ENCODE data around the gene PRKAR1B.

PRKAR1B gene

DNA sequence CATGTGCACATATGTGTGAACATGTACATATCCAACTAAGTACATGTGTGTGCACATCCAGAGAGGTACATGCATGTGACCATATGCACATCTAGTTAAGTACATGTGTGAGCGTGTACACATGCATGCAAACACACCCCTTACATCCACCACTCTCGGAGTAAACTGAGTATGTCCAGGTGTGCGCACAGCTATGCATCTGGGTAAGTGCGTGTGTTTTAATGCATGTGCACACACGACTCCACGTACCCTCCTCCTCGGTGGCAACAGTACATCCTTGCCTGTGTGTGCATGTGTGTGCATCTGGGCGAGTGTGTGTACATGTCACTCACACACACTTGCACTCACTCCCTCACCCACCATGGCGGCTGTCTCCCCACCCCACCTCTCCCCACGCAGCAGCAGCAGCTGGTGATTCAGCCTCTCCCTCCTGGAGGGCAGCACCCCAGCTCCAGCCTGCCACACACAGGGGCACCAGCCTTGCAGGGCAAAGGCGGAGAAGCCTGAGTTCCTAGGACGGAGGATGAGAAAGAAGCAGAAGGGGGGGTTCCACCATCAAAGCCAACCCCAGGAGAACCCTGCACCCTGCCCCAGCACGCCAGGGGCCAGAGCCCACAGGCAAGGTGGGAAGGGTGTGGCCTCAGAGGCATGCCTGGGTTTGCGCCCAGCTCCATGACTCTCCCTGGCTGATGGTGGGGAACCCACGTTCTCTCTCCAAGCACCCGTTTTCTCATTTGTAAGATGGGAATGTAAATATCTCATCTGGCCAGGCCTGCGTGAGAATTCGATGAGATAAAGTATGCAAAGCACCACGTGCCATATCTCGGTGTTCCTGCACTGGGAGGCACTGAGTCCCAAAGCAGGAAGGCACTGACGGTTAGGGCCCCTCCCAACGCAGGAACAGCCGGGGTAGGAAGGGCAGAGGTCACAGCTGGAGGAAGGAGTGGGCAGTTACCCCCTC, 28.3 kb downstream of the PRKAR1B start:
- DNase-seq (ENCODE audit: low read depth in 2 of 2, low spot score in 1 of 2) = no peak

GRCh38 chr7:696812-697551, 30.1 kb downstream of the PRKAR1B start:
- DNase-seq (ENCODE audit: low read depth in 2 of 2, low spot score in 1 of 2) = no peak

GRCh38 chr7:696426-696811, 30.7 kb downstream of the PRKAR1B start:
- no peak for DNase-seq (ENCODE audit: low read depth in 2 of 2, low spot score in 1 of 2)

DNA sequence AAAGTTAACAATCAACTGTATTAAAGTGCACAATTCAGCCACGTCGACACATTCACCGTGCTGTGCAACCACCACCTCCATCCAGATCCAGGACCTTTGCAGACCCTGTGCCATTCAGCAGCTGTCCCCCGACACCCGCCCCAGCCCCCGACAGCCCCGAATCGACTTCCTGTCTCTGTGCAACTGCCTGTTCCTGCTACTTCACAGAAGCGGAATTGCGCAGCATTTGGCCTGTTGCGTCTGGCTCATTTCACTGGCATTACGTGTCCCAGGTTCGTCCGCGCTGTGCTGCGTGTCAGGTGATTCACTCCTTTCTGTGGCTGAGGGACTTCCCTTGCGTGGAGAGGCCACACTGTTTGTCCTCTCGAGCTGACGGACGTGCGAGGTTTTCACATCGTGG, 33.8 kb downstream of the PRKAR1B start:
- no peak for DNase-seq (ENCODE audit: low read depth in 2 of 2, low spot score in 1 of 2)

DNA sequence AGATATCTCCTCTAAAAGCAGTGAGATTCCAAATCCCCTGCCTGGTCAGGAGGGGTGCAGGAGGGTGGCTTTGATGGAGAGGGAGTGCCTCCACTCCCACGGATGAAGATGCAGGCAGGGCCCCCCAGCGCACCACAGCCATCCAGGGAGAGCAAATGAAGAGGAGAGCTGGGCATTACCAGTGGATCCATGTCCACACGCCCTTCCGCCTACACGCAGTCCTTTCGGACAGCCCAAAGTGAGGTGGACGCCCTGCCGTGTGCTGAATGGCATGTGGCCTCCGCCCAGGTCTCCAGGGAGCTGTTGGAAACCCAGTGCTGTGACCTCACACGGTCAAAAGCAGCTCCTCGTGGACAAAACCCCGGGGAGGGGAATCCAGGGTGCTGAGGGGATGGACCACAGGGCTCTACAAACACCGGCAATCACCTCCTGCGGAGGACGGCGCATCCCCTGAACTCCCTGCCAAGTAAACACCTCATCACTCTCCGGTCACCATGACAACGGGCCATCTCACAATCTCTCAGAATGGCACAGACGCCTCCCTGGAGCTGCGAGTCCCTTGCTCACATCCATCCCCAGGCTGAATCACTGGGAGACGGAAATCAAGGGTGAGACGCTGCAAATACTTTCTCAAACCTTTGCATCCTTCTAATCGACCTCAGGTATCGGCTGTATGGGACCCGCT, 35.6 kb downstream of the PRKAR1B start:
- no peak for DNase-seq (ENCODE audit: low read depth in 2 of 2, low spot score in 1 of 2)

- no peak for DNase-seq (ENCODE audit: low read depth in 2 of 2, low spot score in 1 of 2)
Measured at GRCh38 chr7:690478-691360, 36.4 kb downstream of the PRKAR1B start.

DNA sequence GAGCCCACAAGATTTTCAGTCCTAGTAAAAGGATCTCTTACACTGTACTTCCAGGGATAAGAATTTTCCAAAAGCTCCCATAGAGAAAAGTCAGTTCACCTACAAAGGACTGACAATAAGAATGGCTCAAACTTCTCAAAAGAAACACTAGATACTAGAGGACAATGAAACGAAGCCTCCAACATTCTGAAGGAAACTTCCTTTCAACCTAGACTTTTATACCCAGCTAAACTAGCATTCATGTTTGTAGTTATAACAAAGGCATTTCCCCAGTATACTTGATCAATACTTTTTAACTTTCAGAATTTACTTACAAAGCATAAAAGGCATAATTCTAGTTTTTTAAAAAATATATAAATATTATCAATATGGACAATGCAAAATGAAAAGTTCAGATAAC, 41.5 kb downstream of the PRKAR1B start:
- no peak for DNase-seq (ENCODE audit: low read depth in 2 of 2, low spot score in 1 of 2)

DNA sequence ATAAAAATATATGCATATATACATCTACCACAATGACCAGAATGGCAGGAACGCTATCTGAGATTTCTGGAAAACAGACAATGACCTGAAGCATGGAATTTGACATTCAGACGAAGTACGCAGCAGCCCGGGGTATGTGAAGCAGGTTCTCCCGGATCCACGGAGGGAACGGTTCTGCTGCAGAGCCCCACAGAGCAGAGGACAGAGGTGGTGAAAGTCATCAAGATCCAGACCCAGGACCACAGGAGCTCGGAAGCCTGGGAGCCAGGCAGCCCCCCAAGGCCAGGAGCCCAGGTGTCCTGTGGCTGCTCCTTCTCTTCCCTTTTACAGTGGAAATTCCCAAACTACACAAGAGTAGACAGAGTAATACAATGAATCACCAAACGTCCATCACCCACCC, 42.7 kb downstream of the PRKAR1B start:
- DNase-seq (ENCODE audit: low read depth in 2 of 2, low spot score in 1 of 2) = no peak

- no peak for DNase-seq (ENCODE audit: low read depth in 2 of 2, low spot score in 1 of 2)
Measured at GRCh38 chr7:683526-684205, 43.4 kb downstream of the PRKAR1B start.

GRCh38 chr7:682810-683209, 44.3 kb downstream of the PRKAR1B start:
- DNase-seq (ENCODE audit: low read depth in 2 of 2, low spot score in 1 of 2) = no peak

DNA sequence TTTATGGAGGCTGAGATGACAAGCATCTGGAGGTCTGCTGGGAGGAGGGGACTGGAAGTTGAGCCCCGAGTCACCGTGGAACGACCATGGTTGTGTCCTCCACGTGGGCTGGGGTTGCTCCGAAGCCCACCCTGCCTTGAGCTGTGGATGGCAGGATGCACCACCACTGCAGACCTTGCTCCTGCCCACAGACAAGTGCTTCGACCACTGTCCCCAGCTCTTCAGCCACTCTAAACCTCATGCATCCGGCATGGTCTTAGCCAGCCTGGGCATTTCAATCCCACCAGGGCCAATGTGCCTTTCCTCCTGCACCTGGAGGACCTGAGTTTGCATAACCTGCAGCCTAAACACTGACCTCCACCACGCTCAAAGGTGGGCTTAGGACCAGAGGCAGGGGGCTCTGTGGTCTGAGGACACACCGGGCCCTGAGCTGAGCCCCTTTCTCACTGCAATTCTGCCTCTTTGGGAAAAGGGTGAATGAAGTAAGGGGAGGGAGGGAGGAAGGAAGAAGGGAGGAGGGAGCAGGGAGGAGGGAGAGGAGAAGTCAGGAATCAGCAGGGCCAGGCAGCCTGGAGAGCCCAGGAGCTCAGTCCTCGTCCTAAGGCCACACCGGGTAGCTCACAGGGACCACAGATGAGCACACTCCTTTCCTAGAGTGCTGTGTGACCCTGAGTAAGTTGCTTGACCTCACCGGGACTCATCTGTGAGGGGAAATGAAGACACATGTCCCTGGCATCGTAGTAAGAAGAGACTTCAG, 45.4 kb downstream of the PRKAR1B start:
- DNase-seq (ENCODE audit: low read depth in 2 of 2, low spot score in 1 of 2) = no peak

GRCh38 chr7:680411-681127, 46.5 kb downstream of the PRKAR1B start:
- DNase-seq (ENCODE audit: low read depth in 2 of 2, low spot score in 1 of 2) = no peak

DNA sequence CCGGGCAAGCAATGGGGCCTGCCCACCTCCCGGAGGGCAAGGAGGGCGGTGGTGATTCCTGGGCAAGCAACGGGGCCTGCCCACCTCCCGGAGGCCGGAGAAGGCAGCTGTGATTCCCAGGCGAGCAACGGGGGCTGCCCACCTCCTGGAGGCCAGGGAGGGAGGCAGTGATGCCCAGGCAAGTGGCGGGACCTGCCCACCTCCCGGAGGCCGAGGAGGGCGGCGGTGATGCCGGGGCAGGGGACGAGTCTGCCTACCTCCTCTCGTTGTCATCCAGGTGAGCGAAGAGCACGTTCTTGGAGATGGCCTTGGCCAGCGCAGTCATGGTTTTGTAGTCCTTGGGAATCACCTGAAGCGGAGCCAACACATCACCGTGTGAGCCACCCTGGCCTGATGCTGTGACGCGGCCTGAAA, 50.1 kb downstream of the PRKAR1B start:
- no peak for DNase-seq (ENCODE audit: low read depth in 2 of 2, low spot score in 1 of 2)

DNA sequence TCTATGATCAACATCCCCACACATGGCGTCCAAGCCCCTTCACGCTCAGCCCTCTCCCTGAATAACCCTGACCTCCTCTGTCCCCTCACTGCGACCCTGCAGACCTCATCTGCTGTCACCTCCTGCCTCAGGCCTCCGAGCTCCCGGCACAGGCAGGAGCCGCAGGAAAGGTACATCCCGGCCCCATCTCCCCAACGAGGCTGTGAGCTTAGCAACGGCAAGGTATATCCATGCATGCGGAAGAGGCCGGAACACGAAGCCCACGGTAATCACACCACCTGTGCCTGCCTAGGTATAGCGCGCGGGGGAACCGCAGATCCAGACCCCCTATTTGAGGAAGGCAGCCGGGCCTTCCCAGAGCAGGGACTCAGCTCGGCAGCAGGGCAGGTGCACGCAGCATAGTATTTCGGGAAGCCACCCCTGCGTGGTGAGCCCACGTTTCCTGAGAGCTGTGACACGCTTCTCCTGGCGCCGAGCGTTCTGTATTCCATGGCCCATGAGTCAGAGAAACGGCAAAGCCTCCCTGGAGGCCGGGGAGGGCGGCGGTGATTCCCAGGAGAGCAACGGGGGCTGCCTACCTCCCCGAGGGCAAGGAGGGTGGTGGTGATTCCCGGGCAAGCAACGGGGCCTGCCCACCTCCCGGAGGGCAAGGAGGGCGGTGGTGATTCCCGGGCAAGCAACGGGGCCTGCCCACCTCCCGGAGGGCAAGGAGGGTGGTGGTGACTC, 50.7 kb downstream of the PRKAR1B start:
- DNase-seq (ENCODE audit: low read depth in 2 of 2, low spot score in 1 of 2) = no peak

- no peak for DNase-seq (ENCODE audit: low read depth in 2 of 2, low spot score in 1 of 2)
Measured at GRCh38 chr7:674454-675410, 52.3 kb downstream of the PRKAR1B start.

- no peak for DNase-seq (ENCODE audit: low read depth in 2 of 2, low spot score in 1 of 2)
Measured at GRCh38 chr7:673681-674453, 53.2 kb downstream of the PRKAR1B start.
